GM19452 (cell line): ENCODE measurements around the gene CFAP73.
"Not testable (repeated sequence)": the region's sequence is repeated elsewhere in the genome, so short reads cannot be mapped to it uniquely, and the experiment has no call there.

ENCODE experiments used
- ATAC-seq: cut with Tn5 transposase; IDR thresholded peaks from one replicate; pipeline ENCODE4 v1.9.1; 2021; ENCODE audit not compliant: unreplicated experiment

Gene CFAP73

GRCh38 chr12:113149361-113150150, at the start of gene CFAP73:
CFAP73 (plus strand) TSS chr12:113149724; CDS start chr12:113149858, 134 bp downstream.
- no peak for ATAC-seq

GRCh38 chr12:113099764-113100163, 49.8 kb upstream of the CFAP73 start:
- ATAC-seq: no peak

- no peak for ATAC-seq
These were observed 47.8 kb upstream of the CFAP73 start for GRCh38 chr12:113101751-113102150.

GRCh38 chr12:113102811-113103210, 46.7 kb upstream of the CFAP73 start:
- no peak for ATAC-seq

GRCh38 chr12:113103756-113104450, 45.6 kb upstream of the CFAP73 start:
- ATAC-seq: no peak

GRCh38 chr12:113104953-113105510, 44.5 kb upstream of the CFAP73 start:
- ATAC-seq: no peak

GRCh38 chr12:113105606-113106271, 43.8 kb upstream of the CFAP73 start:
- no peak for ATAC-seq

- no peak for ATAC-seq
These were observed 43.2 kb upstream of the CFAP73 start for GRCh38 chr12:113106361-113106760.

- ATAC-seq: no peak
These were observed 41.2 kb upstream of the CFAP73 start for GRCh38 chr12:113108308-113108707.

- no peak for ATAC-seq
These were observed 40.2 kb upstream of the CFAP73 start for GRCh38 chr12:113109360-113109759.

- ATAC-seq: no peak
These were observed 39.5 kb upstream of the CFAP73 start for GRCh38 chr12:113109872-113110599.

- ATAC-seq: no peak
These were observed 38.3 kb upstream of the CFAP73 start for GRCh38 chr12:113111247-113111646.

GRCh38 chr12:113112043-113112899, 37.3 kb upstream of the CFAP73 start:
- no peak for ATAC-seq

- no peak for ATAC-seq
These were observed 36.1 kb upstream of the CFAP73 start for GRCh38 chr12:113113397-113113796.

- no peak for ATAC-seq
These were observed 34.9 kb upstream of the CFAP73 start for GRCh38 chr12:113114447-113115178.

- ATAC-seq: no peak
These were observed 33.9 kb upstream of the CFAP73 start for GRCh38 chr12:113115455-113116126.

GRCh38 chr12:113116875-113117274, 32.6 kb upstream of the CFAP73 start:
- no peak for ATAC-seq

GRCh38 chr12:113117684-113118083, 31.8 kb upstream of the CFAP73 start:
- not testable (repeated sequence) for ATAC-seq

GRCh38 chr12:113118142-113118541, 31.4 kb upstream of the CFAP73 start:
- ATAC-seq: no peak
